ENCODE data around the gene KRT84.

GRCh38 chr12:52347016-52347415 lies 38.4 kb downstream of the KRT84 start:
- no peak for TF ChIP-seq CTCF (conservative IDR thresholded peaks at IDR 0.05; ENCODE audit: low read depth, low read length)
- TF ChIP-seq EZH2 (IDR thresholded peaks at IDR 0.05; ENCODE audit: low read length, unreplicated experiment) = no peak
- TF ChIP-seq EZH2phosphoT487 (IDR thresholded peaks at IDR 0.05; ENCODE audit: borderline replicate concordance, low read length) = no peak

All from PC-3 (cell line).